PC-3 (cell line): ENCODE measurements around the gene EIF2AK2.

ENCODE experiments used
- EZH2phosphoT487 ChIP-seq: fragments of 300-600 bp; sonication (generic); IDR thresholded peaks from 2 replicates; pipeline ENCODE4 v1.6.1; 2018; ENCODE audit warnings: mild to moderate bottlenecking, antibody characterized with exemption, low read length, borderline replicate concordance
- TF ChIP-seq, protein P1 (sequence below): fragments of 300-600 bp; sonication (generic); conservative IDR thresholded peaks from 2 replicates; pipeline ENCODE4 v1.5.1; 2017; ENCODE audit warnings: antibody characterized with exemption, low read depth, mild to moderate bottlenecking, low read length

DNA sequence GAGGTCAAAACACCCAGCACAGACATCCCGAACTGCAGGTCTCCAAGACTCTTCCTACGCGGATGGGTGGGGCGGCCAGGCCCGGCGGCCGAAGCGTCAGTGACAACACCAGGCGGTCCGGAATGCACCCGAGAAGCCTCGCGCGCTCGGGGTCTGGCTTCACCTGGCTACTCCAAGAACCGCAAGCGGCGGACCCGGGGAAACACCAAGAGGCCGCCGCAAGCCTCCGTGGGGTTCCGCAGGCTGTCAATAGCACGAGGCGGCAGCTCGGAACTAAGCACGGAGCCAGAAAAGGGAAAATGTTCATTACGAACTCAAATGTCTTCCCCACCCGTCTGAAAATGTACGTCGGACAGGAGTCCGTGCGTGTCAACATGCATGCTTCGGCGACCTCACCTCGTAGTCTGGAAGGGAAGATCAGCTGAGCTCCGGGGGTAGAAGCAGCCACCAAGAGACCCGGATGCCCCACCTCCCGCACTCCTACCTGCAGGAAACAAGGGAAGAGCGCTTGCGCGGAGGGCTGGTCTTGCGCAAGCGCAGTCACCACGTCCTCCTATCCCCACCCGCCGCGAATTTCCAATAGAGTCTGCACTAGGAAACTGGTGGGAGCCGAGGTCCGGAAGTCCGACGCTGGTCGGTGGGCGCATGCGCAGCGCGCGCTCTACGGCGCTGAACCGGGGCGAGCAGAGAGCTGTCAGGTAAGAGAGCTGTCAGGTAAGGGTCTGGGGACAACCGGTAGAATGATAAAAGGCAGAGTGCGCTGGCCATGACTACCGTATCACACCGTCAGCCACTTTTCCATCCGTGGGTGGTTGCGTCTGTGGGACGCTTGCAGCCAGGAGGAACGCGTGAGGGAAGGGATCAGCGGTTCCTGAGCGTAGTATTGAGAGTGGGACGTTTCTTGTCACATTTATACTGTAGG lies 72.6 kb downstream of the EIF2AK2 start, which contains the start of the genes GPATCH11 and HEATR5B:
- TF ChIP-seq EZH2phosphoT487 = no peak
- TF ChIP-seq, protein P1, sequence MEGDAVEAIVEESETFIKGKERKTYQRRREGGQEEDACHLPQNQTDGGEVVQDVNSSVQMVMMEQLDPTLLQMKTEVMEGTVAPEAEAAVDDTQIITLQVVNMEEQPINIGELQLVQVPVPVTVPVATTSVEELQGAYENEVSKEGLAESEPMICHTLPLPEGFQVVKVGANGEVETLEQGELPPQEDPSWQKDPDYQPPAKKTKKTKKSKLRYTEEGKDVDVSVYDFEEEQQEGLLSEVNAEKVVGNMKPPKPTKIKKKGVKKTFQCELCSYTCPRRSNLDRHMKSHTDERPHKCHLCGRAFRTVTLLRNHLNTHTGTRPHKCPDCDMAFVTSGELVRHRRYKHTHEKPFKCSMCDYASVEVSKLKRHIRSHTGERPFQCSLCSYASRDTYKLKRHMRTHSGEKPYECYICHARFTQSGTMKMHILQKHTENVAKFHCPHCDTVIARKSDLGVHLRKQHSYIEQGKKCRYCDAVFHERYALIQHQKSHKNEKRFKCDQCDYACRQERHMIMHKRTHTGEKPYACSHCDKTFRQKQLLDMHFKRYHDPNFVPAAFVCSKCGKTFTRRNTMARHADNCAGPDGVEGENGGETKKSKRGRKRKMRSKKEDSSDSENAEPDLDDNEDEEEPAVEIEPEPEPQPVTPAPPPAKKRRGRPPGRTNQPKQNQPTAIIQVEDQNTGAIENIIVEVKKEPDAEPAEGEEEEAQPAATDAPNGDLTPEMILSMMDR = no peak
